ENCODE results near the gene SRRM2. TPM values are rescaled to one million over a fixed set of nuclear protein-coding genes. Genes with fewer than 3 reads are reported as not detected.

SRRM2 gene
- total RNA-seq, 2 experiments from 2014 or later = 1,187 to 1,199 TPM

GRCh38 chr16:2715966-2716885, 36.2 kb upstream of the SRRM2 start:
- no peak overlapping the region for H3K27ac Mint-ChIP-seq
- no peaks in the 10 kb centered on the region for H3K4me1 Mint-ChIP-seq (ENCODE audit: low read depth)
- ChIA-PET POLR2A (no interaction called here), CTCF (no interaction called here)
- no peak for DNase-seq
- Histone ChIP-seq H3K4me1 (ENCODE audit: insufficient read depth, low read length) (peaks cover 18% of the 10 kb centered on the region), H3K4me3 (ENCODE audit: low read length) (peak overlapping the region; percentile 12), H3K27ac (ENCODE audit: low read depth in 1 of 2, low read length in 2 of 2) (no peak overlapping the region), H3K27me3 (ENCODE audit: control insufficient read depth in 1 of 2, insufficient read depth in 2 of 2, low read length in 2 of 2) (no peaks in the 10 kb centered on the region), H3K36me3 (ENCODE audit: insufficient read depth, low read length) (no peaks in the 10 kb centered on the region), H3K9me3 (ENCODE audit: control insufficient read depth in 1 of 2, insufficient read depth in 1 of 2, low read length in 2 of 2) (peaks cover 0 to 8% of the 10 kb centered on the region in 2 experiments)
- H3K27me3 Mint-ChIP-seq = no peaks in the 10 kb centered on the region
- no peak for TF ChIP-seq CTCF (IDR thresholded peaks at IDR 0.05)
- no peaks in the 10 kb centered on the region for H3K36me3 Mint-ChIP-seq (ENCODE audit: low read depth)
- intact Hi-C loops (cut with DNase I, micrococcal nuclease) = no loop called here
- no peak overlapping the region for H3K4me3 Mint-ChIP-seq
- ATAC-seq (ENCODE audit: poor library complexity) = no peak
- H3K9me3 Mint-ChIP-seq = no peaks in the 10 kb centered on the region

- TF ChIP-seq CTCF (IDR thresholded peaks at IDR 0.05) = no peak
- Histone ChIP-seq H3K27me3 (ENCODE audit: control insufficient read depth in 1 of 2, insufficient read depth in 2 of 2, low read length in 2 of 2) (no peaks in the 10 kb centered on the region), H3K36me3 (ENCODE audit: insufficient read depth, low read length) (no peaks in the 10 kb centered on the region), H3K9me3 (ENCODE audit: control insufficient read depth in 1 of 2, insufficient read depth in 1 of 2, low read length in 2 of 2) (peaks cover 0 to 8% of the 10 kb centered on the region in 2 experiments), H3K4me1 (ENCODE audit: insufficient read depth, low read length) (peaks cover 24% of the 10 kb centered on the region), H3K27ac (ENCODE audit: low read depth in 1 of 2, low read length in 2 of 2) (no peak overlapping the region), H3K4me3 (ENCODE audit: low read length) (no peak overlapping the region)
- intact Hi-C loops (cut with DNase I, micrococcal nuclease) = no loop called here
- CTCF ChIA-PET = no interaction called here
- no peaks in the 10 kb centered on the region for H3K9me3 Mint-ChIP-seq
- H3K4me3 Mint-ChIP-seq = no peak overlapping the region
- DNase-seq (peak in 1 of 14 experiments; percentile 25), ATAC-seq (ENCODE audit: poor library complexity) (no peak)
- no peak overlapping the region for H3K27ac Mint-ChIP-seq
- H3K27me3 Mint-ChIP-seq = no peaks in the 10 kb centered on the region
- H3K4me1 Mint-ChIP-seq (ENCODE audit: low read depth) = no peaks in the 10 kb centered on the region
- POLR2A ChIA-PET = no interaction called here
- H3K36me3 Mint-ChIP-seq (ENCODE audit: low read depth) = no peaks in the 10 kb centered on the region
Observed at GRCh38 chr16:2716948-2717347, 35.5 kb upstream of the SRRM2 start.

- H3K9me3 Mint-ChIP-seq = no peaks in the 10 kb centered on the region
- no peak for TF ChIP-seq CTCF (IDR thresholded peaks at IDR 0.05)
- H3K36me3 ChIP-seq (ENCODE audit: insufficient read depth, low read length) = no peaks in the 10 kb centered on the region
- DNase-seq = peak in 1 of 14 experiments; percentile 30
- H3K27ac ChIP-seq (ENCODE audit: low read depth in 1 of 2, low read length in 2 of 2) = no peak overlapping the region
- no peak overlapping the region for H3K4me3 ChIP-seq (ENCODE audit: low read length)
- no peaks in the 10 kb centered on the region for H3K36me3 Mint-ChIP-seq (ENCODE audit: low read depth)
- no peak for ATAC-seq (ENCODE audit: poor library complexity)
- H3K4me1 Mint-ChIP-seq (ENCODE audit: low read depth) = no peaks in the 10 kb centered on the region
- intact Hi-C loops (cut with DNase I, micrococcal nuclease) = no loop called here
- H3K27me3 ChIP-seq (ENCODE audit: control insufficient read depth in 1 of 2, insufficient read depth in 2 of 2, low read length in 2 of 2) = no peaks in the 10 kb centered on the region
- peak overlapping the region; percentile 9 for H3K4me3 Mint-ChIP-seq
- no peak overlapping the region for H3K27ac Mint-ChIP-seq
- ChIA-PET POLR2A (no interaction called here), CTCF (no interaction called here)
- H3K9me3 ChIP-seq (ENCODE audit: control insufficient read depth in 1 of 2, insufficient read depth in 1 of 2, low read length in 2 of 2) = peaks cover 0 to 8% of the 10 kb centered on the region in 2 experiments
- no peaks in the 10 kb centered on the region for H3K27me3 Mint-ChIP-seq
- peaks cover 24% of the 10 kb centered on the region for H3K4me1 ChIP-seq (ENCODE audit: insufficient read depth, low read length)
Observed at GRCh38 chr16:2717383-2718263, 34.8 kb upstream of the SRRM2 start.
